C4-2B (cell line): Measurements from ENCODE around the gene TTLL3.

Experiments used
- H3K27ac ChIP-seq: fragments of 450-650 bp; 2 replicates; pipeline ENCODE4 v1.5.1; 2017
- ZFX ChIP-seq: fragments of 450-650 bp; IDR thresholded peaks from 2 replicates; pipeline ENCODE4 v1.6.1; 2017
- TF ChIP-seq, protein P1 (sequence below): fragments of 450-650 bp; conservative IDR thresholded peaks from 2 replicates; pipeline ENCODE4 v1.5.1; 2017; ENCODE audit warnings: mild to moderate bottlenecking

TTLL3 gene

DNA sequence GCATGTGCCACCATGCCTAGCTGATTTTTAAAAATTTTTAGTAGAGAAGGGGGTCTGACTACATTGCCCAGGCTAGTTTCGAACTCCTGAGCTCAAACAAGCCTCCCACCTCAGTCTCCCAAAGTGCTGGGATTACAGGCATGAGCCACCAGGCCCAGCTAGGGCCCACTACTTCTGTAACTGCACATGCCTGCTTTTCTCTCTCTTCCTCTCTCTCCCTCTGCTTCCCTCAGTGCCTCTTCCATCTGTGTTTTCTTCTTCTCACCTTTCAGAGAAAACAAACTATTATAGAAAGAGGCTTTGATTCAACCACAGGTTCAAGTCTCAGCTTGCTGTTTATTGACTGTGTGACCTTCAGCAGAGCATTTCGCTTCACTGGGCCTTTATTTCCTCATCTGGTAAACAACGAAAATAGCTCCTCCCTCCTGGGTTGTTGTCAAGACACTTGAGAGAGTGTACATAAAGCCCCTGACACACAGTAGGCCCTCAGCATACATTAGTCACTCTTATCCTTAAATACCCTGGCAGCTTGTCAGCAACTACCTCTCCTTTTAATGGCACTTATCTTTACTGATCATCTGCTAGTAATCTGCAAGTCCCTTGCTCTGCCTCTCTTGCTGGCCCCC lies 28.0 kb upstream of the TTLL3 start:
- H3K27ac ChIP-seq, result no peak overlapping the region

DNA sequence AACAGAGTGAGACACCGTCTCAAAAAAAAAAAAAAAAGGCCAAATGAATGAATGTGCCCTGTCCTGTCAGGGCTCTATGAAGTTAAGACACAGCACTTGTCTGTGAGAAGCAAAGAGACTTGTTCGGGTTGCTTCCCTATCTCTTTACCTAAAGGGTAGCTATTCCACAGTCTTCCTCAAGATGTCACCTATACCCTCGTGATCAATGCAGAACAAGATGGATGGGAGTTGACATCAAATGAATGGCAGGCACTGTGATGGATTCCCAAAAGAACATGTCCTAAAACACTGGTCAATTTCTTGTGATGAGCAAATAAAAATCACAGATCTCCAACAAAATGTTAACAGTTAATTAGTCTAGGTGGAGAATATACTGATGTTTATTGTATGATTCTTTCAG lies 27.3 kb upstream of the TTLL3 start:
- TF ChIP-seq ZFX, result no peak
- TF ChIP-seq, protein P1, sequence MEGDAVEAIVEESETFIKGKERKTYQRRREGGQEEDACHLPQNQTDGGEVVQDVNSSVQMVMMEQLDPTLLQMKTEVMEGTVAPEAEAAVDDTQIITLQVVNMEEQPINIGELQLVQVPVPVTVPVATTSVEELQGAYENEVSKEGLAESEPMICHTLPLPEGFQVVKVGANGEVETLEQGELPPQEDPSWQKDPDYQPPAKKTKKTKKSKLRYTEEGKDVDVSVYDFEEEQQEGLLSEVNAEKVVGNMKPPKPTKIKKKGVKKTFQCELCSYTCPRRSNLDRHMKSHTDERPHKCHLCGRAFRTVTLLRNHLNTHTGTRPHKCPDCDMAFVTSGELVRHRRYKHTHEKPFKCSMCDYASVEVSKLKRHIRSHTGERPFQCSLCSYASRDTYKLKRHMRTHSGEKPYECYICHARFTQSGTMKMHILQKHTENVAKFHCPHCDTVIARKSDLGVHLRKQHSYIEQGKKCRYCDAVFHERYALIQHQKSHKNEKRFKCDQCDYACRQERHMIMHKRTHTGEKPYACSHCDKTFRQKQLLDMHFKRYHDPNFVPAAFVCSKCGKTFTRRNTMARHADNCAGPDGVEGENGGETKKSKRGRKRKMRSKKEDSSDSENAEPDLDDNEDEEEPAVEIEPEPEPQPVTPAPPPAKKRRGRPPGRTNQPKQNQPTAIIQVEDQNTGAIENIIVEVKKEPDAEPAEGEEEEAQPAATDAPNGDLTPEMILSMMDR, result peak; percentile 36; the same call in 1 of the 2 replicates
- H3K27ac ChIP-seq, result no peak overlapping the region

More for the DNA sequence above, 28.0 kb upstream of the TTLL3 start:
- TF ChIP-seq, protein P1, result no peak
- TF ChIP-seq ZFX, result no peak

DNA sequence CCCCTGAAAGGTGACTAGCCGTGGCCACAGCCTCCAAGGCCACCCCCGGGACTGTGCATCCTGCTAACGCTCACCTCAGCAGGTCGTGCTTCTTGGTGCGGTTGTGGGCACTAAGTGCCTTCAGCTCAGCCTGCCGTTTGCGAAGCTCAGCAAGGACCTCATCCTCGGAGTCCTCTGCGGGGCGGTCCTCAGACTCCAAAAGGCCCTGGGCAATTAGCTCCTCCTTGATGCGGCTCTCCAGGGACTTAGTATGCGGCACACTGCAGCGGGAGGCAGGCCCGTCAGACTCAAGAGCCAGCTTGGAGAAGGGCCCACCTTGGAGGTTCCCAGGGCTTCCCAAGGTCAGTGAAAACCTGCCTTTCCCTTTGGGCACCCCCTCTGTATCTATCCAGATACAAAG lies 26.1 kb upstream of the TTLL3 start:
- no peak overlapping the region for H3K27ac ChIP-seq
- TF ChIP-seq, protein P1, result no peak

DNA sequence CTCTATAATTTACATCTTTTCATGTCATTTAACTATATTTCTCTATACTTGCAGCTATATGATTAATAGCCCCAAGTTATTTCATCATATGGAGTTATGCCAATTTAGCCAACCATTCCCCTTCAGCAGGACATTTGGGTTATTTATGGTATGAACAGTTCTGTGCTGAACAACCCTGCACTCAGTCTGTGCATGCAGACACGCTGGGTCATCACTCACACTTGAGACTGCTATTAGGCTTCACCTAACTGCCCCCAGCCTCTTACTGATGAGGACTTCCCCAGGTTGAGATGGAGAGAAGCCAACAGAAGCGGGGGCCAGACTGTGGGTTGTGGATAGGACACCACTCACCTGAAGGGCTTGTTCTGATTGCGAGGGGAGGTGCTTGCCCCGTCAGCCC lies 25.1 kb upstream of the TTLL3 start:
- TF ChIP-seq, protein P1, result no peak
- TF ChIP-seq ZFX, result no peak
- H3K27ac ChIP-seq, result no peak overlapping the region

DNA sequence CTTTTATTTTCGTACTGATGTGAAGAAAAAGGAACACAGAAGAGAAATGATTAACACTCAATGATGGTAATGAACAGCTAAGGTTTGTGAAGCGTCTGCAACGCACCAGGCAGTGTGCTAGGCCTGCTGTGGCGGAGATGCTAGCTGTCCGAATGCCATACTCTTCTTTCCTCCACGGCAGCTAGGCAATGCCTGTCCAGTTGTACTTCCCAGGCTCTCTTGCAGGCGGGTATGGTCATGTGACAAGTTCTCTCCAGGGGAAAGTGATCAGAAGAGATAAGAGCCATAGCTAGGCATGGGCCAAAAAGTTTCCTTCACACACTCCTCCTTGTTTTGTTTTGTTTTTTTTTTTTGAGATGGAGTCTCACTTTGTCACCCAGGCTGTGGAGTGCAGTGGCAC lies 24.5 kb upstream of the TTLL3 start:
- TF ChIP-seq ZFX, result no peak
- TF ChIP-seq, protein P1, result no peak
- no peak overlapping the region for H3K27ac ChIP-seq

DNA sequence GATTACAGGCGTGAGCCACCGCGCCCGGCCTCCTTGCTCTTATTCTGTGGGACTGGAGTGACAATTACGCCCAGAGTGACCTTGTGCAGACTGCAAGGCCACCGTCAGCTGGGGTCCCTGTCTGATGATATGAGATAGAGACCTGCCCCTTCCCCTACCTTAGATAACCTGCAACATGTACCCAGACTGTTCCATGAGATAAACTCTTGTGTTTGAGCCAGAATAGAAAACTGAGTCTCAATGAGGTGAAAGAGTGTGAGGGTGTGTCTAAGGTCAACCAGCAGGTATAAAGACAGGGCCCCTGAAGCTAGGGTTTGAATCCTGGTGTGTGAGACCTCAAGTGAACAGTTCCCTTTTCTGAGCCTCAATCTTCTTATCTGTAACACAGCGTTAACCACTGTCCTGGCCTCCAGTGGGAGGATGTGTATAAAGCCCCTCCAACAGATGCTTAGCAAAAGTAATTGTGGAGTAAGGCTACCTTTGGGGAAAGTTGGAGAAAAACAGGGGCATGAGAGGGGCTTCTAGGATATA lies 23.8 kb upstream of the TTLL3 start:
- TF ChIP-seq ZFX, result no peak
- TF ChIP-seq, protein P1, result no peak
- H3K27ac ChIP-seq, result no peak overlapping the region

DNA sequence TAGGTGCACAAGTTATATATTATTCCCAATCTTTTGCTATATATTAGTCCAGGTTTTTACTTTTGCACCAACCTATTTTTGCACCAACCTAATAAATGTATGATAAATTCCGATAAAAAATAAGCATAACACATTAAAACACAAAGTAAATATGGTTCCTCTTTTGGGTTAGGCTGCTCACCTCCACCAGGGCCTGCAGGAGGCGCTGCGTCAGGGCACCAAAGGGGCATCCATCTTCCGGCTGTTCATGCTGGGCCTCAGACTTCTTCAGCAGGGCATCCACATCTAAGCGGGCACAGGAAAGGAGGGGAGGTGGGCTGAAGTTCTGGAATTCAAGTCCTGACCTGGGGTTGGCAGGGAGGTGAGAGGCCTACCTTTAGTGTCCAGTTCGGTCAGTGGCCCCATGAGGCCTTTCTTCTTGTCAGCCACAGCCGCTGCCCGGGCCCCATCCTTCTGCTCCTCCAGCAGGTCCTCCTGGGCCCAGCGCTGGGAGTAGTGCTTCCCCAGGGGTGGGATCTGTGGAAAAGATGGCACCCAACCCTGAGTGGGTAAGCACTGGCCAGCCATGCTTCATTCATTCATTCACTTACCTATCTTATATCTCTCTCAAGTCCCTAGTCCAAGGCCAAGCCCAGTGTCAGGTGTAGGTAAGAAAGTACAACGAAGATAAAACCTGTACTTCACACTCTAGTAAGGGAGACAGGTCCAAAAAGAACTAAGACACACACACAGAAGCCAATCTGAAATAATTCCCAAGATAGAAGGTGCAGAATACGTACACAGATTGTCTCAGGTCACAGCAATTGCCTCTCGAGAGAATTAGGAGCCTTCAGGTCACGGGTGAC lies 23.0 kb upstream of the TTLL3 start:
- TF ChIP-seq, protein P1, result peak; percentile 63; the same call in 1 of the 2 replicates
- no peak for TF ChIP-seq ZFX

More for the DNA sequence above, 23.0 kb upstream of the TTLL3 start:
- no peak overlapping the region for H3K27ac ChIP-seq
